Right lobe of liver (tissue), 4 donors: Measurements from ENCODE around the gene INPP4B.

Experiments used
- CTCF ChIP-seq, 4 donors: fragments of 200-600 bp in 3 of 4; fragments of 450-650 bp in 1 of 4; IDR thresholded peaks; one replicate each; pipeline versions ENCODE4 v1.5.1 to v1.8.0; 2016 to 2022; ENCODE audit warnings: antibody characterized with exemption in 4 of 4, mild to moderate bottlenecking in 2 of 4
- POLR2A ChIP-seq: fragments of 450-650 bp; IDR thresholded peaks from one replicate; pipeline ENCODE4 v1.6.1; 2017; ENCODE audit warnings: antibody characterized with exemption, mild to moderate bottlenecking
- donor health status: DM: no; HTN: no; CAD: no.
- donor health status: DM: no; HTN: no; CAD: no.
- donor health status: DM: no; HTN: yes; CAD: no.

- TF ChIP-seq CTCF (IDR thresholded peaks at IDR 0.05), result no peak
- no peak for TF ChIP-seq POLR2A
Measured at GRCh38 chr4:142715727-142716126, 130.4 kb downstream of the INPP4B start.
